Activated CD8-positive, alpha-beta memory T cell treated with anti-CD3 and anti-CD28 coated beads for 4 hours (primary cell): ENCODE data around the gene DCDC2.
"Not testable (repeated sequence)": the region's sequence is repeated elsewhere in the genome, so short reads cannot be mapped to it uniquely, and the experiment has no call there.

ENCODE experiments used
- DNase-seq, 2 donors: peaks; one replicate each; pipeline ENCODE4 v3.0.0-alpha.2; 2020; ENCODE audit warnings: low read depth in 2 of 2

The DCDC2 gene

DNA sequence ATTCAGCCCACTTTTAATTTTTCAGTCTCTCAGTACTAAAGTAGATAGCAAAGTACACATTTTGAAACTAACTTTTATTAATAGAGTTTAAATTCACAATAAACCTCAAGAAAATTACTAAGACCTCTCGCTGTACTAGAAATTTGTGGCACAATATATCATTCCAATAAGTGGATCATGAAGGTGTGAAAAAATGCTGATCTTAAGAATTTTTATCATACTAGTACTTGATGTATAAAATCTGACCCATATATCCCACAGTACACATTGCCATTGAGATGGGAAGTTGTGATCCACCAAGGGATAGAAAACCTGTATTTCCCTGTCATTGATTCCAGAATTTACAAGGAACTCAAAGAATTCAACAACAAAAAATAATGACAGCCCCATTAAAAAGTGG is 85.7 kb downstream of the DCDC2 start:
- DNase-seq: no peak

DNA sequence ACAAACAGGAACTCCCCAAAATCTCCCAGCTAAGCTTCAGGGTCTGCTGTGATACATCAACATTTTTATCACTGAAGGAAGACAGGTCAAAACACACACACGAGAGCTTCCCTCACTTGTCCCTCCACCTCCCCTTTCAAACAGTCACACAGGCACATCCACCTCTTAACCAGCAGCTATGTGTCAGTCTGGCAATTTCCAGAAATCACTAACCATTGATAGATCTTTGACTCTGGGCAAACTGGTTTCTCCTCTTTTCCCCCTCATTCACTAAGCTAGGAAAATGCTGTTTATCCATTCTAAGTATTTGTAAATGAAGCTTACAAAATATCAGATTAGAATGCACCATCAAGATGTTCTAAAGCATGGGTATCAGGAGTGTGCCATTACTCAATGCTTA is 87.8 kb downstream of the DCDC2 start:
- no peak for DNase-seq

DNA sequence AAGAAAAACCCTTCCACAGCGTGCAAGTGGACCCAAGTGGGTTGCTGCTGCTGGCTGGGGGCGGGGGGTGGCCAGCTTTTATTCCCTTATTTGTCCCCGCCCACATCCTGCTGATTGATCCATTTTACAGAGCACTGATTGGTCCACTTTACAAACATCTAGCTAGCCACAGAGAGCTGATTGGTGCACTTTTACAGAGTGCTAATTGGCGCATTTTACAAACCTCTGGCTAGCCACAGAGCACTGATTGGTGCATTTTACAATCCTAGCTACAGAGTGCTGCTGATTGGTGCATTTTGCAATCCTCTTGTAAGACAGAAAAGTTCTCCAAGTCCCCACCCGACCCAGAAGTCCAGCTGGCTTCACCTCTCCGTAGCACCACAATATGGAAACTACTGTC is 99.6 kb downstream of the DCDC2 start:
- not testable (repeated sequence) for DNase-seq

DNA sequence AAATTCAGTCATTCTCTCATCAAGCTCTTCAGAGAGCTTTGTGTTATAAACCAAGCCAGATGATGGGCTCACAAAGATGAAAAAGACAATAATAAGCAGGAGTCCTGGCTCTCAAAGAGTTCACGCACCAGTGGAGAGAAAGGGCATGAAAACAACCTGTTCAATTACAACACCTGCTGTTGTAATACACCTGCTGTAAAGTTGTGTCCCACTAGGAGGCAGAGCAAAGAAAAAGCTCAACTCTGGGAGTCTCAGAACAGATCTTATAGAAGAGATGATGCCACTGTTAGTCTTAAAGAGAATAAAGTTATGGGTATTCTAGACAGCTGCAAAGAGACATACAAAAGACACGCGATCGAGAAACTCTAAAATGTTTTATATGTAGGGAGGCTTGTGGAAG is 100.6 kb downstream of the DCDC2 start:
- no peak for DNase-seq

DNA sequence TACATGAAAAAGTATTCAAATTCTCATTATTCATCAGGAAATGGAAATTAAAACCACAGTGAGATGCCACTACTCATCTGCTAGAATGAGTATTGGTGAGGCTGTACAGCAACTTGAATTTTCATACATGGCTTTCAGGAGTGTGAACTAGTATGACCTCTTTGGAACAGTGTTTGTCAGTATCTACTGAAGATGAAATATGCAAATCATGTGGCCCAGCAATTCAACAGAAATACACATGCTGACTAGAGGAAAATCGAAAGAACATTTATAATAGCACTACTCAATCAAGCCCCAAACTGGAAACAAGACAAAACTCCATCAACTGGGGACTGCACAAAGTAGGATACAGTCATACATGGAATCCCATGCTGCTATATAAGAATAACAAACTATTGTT is 102.2 kb downstream of the DCDC2 start:
- DNase-seq: no peak

DNA sequence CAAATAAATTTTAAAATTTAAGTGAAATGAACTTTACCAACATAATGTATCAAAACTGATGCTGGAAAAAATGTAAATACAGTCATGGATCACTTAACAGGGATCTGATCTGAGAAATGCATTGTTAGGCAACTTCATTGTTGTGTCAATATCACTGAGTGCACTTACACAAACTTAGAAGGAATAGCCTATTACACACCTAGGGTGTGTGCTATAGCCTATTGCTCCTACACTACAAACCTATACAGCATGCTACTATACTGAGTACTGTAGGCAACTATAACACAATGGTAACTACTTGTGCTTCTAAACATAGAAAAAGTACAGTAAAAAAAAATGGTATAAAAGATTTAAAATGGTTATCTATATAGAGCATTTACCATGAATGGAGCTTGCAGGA is 104.5 kb downstream of the DCDC2 start:
- DNase-seq: no peak

DNA sequence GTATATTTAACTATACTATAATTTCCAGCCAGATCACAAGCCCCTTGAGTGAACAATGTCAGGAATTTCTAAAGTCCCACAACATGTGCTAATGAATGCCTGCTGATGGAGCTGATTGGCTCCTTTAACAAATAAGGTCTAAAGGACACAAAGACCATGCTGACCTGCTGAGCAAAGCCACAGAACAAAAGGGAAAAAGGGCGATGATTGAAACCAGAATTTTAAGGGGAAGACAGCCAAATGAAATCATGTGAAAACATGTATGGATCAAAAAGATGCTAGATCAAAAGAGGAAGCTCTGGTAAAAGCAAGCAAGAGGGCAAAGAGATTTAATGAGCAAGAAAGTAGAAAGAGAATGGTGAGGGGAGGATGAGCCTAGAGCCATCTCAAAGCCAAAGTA is 105.6 kb downstream of the DCDC2 start:
- no peak for DNase-seq

DNA sequence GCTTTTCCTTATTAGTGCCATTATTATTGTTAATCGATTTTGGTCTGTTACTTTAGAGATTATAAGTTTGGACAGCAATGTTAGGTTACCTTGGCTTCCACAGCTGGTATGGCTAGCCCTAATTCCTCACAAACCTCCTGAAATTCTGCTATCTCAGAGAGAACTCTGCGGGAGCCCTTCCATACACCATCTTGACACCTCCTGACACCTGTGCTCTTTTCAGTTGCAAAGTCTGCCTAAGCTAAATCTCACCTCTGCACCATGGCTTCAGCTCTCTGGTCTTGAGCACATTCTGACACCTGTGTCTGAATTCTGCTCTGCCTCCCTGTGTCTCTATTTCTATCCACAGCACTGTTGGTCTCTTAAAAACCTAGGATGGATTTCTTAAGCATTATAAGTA is 106.5 kb downstream of the DCDC2 start:
- DNase-seq: no peak

DNA sequence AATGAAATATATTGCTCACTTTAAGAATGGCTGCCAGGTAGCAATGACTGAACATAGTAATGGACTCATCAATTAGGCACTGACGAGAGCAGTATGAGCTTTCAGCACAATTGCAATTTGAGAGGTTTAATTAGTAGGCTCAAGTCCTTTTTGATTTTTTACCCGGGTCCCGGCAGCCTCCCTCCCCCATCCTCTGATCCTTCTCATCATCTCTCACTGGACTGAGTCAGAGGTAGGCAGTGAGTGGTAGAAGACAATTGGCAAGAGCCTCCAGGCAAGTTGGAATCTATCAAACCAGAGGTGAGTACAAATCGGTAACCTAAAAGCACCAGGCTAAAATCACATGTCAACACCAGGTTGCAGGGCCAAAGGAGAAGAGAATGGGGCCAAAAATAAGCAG is 107.9 kb downstream of the DCDC2 start:
- DNase-seq: no peak

DNA sequence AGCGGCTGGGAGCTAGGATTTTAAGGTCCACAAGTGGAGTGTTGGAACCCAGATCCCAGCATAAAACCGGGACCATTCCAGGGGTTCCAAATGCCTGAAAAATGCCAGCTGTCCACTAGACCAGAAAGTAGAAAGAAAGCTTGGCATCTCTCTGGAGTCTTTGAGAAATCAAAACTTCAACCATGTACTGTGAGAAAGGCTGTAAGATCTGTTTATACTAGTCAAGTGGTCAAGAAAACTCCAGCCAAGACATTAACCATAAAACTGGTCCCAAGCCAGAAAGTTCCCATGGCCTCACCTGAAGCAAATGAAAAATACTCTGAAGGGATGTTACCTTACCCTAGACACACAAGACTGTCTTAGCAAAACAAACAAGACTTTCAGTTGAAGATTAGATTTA is 112.6 kb downstream of the DCDC2 start:
- DNase-seq: no peak

DNA sequence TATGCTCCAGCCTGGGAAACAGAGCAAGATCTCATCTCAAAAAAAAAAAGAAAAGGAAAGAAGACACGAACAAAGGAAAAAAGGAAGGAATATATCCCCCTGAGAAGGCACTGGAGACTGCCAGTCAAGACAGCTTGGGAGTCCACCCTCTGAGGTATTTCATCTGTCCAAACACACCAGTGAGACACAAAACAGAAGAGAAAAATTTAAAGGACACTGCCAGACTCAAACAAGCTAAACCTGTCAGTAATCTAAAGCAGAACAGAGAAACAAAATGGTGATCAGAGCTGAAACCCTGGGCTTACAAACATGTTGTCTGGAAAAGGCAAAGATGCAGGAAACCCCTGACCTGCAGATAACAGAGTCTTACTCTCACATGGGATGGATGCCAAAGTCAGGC is 114.9 kb downstream of the DCDC2 start:
- DNase-seq: no peak

DNA sequence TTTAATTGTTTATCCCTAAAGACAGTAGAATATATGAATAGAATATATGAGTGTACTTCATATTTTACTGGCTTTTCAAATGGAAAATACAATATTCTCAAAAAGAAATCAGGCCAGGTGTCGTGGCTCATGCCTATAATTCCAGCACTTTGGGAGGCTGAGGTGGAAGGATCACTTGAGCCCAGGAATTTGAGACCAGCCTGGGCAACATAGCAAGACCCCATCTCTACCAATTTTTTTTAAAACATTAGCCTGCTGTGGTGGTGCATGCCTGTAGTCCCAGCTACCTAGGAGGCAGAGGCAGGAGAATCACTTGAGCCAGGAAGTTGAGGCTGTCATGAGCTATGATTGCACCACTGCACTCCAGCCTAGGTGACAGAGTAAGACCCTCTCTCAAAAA is 116.1 kb downstream of the DCDC2 start:
- DNase-seq: not testable (repeated sequence)

DNA sequence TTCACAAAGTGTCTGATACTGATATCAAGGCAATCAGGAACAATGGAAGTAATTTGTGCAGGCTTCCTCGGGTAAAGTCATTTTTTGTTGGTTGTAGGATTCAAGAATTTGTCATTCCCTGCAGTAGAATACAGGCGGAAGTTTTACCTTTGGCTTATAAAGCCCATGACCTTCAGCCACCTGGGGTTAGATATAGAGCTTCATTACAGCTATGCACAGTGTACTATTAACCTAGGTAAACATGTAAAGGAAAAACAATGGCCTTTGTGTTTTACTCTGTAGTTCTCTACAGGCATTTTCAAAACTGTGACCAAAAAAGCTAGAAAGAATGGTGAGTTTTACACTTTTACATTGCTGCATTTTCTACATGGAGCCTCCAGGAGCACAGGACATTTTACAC is 116.9 kb downstream of the DCDC2 start:
- no peak for DNase-seq

DNA sequence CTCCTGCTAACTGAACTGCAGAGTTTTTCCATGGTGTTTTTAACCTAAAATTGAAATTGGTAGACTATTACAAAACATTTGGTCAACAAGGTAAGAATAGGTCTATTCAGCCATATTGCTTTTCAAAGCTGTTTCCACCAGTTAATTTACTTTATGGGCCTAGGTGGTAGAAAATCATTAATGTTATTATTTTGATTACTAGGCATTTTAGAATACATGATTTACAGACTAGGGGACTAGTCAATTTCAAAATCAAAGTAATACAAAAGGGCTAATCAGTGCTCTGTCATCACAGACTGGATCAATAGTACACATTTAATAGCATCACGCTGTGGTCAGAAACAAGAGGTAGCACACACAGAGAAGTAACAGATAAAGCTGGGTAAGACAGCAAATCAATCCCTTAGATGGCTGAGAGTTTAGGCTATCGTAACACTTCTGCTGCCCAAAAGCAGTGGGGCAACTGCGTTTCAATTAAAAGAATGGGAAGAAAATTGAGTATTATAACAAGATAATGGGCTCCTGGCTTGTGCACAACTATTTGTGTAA is 117.4 kb downstream of the DCDC2 start:
- DNase-seq: no peak

DNA sequence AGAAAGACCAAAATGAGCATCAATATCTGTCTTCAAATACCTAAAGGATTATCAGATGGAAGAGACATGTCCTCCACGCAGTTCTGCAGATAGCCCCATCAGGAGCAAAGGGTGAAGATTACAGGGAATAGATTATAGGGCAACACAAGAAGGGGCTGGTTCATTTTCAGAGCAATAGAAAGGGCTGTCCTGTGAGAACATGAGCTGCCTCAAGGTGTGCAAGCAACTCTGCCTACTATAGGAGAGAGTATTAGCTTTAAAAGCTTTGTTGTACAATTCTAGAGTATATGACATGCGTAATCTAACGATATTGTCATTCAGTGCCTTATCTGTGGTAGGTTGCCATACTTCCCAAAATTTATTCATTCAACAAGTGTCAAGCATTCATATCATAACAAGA is 119.2 kb downstream of the DCDC2 start:
- DNase-seq: no peak

DNA sequence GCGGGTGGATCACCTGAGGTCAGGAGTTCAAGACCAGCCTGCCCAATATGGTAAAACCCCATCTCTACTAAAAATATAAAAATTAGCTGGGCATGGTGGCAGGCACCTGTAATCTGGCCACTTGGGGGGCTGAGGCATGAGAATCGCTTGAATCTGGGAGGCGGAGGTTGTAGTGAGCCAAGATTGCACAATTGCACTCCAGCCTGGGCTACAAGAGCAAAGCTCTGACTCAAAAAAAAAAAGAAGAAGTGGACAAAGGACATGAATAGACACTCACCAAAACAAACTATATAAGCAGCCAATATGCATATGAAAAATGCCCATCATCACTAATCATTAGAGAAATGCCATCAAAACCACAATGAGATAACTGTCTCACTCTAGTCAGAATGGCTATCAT is 121.1 kb downstream of the DCDC2 start:
- not testable (repeated sequence) for DNase-seq

DNA sequence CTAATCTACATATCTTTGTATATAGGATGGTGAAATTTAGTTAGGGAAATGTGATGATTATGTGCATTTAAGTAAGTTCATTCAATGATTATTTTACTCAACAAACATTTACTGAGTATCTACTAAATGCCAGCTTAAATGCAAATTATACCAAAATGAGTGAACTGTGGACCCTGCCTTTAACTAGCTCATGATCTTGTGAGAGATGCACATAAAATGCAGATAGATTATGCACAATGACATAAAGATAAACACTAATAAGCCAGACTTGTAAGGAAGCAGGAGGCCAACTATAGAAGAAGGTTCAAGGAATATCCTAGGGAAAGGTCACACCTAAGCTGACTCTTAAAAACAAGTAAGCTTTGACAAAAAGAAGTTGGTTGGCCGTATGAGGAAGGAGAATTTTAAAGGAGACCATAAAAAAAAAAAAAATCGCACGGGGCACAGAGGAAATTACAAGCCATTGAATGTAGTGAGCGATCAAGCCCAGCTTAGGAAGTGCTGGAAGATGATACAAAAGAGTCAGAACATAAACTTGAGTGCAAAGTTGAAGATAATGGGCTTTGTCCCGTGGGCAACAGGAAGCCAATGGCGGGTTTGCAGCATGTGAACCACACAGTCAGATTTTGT is 123.9 kb downstream of the DCDC2 start:
- DNase-seq: no peak

DNA sequence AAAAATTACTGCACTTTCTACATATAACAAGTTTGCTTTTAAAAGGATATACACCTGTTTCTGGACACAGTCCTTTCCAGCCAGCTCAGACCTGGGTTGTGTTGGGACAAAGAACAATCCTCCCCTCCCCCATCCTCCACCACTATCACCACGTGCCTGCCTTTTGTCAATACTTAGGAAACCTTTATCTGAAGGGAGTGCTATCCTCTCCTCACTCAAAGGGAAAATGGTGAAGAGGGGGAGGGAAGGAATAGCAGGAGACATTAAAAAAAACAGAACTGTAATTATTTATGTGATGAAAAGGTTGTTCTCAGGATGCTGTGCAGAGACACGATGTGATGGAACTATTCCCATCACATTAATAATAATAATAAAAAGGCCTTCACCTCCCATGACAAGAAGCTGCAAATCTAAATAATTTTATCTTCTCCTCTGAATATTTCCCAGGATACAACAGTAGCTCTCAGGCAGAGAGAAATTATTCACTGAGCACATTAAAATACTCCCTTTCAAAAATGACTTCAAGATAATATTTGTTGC is 126.4 kb downstream of the DCDC2 start:
- no peak for DNase-seq

DNA sequence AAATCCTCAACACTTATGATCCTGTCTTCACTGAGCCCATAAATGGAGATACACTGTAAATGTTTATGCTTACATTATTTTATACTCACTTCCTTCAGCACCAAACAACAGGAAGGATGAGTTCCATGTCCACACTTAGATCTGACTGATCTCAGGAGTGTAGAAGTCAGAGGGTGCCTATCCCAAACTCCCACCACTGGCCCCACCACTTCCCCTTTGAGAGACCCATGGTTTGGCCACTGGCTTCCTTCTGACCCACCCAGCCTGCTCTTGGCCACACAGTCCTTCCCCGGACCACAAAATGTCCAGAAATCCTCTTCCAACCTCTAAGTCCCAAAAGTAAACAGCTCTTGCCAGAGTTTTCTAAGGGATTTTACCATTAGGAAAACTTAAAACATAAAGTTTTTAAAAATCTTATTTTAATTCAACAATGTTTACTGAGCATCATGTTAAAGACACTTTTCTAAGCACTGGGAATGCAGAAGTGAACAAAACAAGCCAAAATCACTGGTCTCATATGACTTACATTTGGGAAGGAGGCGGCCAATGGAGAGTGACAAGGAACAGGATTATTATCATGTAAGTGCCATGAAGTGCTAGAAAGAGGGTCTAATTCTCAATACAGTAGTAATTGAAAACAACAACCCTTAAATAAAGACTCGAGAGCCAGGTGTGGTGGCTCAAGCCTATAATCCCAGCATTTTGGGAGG is 128.0 kb downstream of the DCDC2 start:
- no peak for DNase-seq

DNA sequence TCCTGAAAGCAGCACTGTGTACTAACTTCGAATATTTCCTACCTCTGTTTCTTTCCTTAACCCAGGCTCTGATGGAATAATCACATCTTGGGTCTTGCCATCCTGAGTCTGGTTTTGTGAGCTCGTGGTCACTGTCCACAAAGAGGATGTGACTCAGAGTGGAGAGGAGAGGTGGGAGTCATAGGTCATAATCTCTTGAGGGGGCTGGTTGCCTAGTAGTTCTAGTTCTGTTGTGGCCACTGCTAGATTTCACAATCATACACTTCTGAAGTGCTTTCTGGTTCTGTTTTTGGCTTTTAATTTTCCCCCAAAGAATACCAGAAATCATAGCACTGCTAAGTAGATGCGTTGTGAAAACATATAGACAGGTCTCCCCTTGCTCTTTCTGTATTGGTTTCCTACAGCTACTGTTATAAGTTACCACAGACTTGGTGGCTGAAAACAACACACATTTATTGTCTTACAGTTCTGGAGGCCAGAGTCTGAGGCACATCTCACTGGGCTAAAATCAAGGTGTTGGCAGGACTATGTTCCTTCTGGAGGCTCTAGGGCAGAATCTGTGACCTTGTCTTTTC is 129.1 kb downstream of the DCDC2 start:
- DNase-seq: no peak

DNA sequence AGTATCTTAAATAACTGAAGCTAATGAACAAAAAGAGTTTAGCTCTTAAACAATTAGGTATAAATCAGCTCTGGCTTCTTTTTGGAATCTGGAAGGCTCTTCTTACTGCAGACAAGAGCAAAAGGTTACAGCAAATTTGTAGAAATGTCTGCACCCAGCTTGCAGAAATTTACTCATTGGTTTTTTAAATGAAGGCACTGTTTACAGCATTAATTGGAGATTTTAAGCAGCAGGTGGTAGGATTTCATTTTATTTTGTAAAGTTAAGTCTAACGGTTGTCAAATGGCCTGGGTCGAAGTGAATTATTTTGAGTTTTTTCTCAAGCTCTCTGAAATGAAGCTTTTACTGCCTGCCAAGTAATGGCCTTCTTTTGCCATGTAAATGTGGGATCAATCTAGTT is 129.7 kb downstream of the DCDC2 start:
- no peak for DNase-seq

DNA sequence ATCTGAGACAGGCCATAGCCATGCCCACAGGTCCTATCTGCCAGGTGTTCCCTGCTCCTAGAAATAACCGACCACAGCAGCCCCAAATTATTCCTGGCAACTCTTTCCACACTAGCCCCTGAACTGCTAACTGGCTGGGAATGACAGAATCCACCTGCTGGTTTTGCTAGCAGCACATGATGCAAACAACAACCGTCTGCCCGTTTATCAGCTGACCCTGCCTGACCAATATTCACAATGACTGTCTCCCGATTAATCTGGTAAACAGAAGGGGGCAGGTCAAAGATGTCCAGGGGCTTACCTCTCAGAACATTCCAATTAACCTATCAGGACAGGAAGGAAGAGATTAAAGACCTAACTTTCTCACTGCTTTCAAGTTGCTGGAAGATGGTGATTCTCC is 130.3 kb downstream of the DCDC2 start:
- no peak for DNase-seq

DNA sequence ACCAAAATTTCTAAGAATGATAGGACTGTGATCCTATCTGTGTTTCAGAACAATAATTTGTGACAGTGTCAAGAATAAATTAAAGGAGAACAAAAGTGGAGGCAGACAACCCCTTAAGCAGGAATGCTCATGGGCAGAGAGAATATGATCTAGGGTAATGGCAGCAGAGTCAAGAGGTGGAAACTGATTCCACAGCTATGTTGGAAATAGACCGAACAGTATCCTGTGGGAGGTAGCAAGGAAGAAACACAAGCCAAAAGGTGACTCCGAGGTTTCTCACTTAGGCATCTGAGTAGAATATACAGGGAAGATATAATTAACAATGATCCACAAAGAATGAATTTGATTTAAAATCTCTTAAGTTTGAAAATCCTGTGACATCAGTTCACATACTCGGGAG is 131.3 kb downstream of the DCDC2 start:
- DNase-seq: no peak
